ENCODE data around the gene CLDN19.

Gene CLDN19

DNA sequence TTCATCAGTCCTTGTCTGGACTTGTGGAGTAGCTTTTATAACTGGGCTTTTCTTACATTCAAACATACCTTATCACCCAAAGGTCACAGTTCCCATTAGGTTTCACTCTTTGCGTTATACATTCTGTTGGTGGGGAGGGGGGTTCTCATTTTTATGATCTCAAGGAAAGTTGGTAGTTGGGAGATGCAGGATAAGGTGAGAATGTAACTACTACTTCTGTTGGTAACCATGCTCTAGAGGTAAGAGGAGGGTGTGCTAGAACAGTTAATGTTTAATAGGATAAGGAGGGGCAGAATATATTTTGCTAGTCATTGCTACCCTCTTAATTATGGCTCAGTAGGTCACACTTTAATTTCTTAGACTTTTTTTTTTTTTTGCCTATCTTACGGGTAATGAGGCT lies 47.1 kb downstream of the CLDN19 start:
- no peak for DNase-seq

GRCh38 chr1:42692461-42692860 lies 47.6 kb downstream of the CLDN19 start:
- no peak for DNase-seq

- no peak for DNase-seq
Measured at GRCh38 chr1:42691157-42691498, 48.9 kb downstream of the CLDN19 start.

- no peak for DNase-seq
Measured at GRCh38 chr1:42690477-42691156, 49.4 kb downstream of the CLDN19 start.

GRCh38 chr1:42689912-42690311 lies 50.1 kb downstream of the CLDN19 start:
- DNase-seq, result no peak

GRCh38 chr1:42686418-42686817 lies 53.6 kb downstream of the CLDN19 start:
- no peak for DNase-seq

DNA sequence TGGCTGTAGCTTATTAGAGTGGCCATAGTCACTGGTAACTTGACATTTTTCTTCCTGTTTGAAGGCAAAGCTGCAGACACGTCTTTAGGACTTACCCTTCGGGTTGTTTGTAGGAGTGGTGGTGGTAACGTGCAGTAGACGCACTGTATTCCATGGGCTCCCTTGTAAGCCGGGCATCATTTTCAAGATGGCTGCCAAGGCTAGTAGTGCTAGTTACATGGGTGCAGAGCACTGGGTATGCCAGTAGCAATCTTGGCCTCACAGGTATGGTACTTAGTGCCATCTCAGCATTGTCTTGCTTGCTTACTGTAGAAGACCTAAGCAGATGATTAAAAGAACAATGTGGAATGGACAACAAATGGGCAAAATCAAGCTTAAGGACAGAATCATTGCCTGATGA lies 55.9 kb downstream of the CLDN19 start:
- DNase-seq, result no peak

All from midbrain (tissue), 1 donor.